IPS-18c (cell line): Measurements from ENCODE around the gene ALG1.
"Not testable (repeated sequence)": the region's sequence is repeated elsewhere in the genome, so short reads cannot be mapped to it uniquely, and the experiment has no call there.

Experiments used
- H3K4me3 ChIP-seq: 2 replicates; pipeline ENCODE4 v1.7.0; 2013; ENCODE audit warnings: low read depth, mild to moderate bottlenecking, low read length, moderate library complexity; ENCODE audit not compliant: insufficient read depth
- H3K9me3 ChIP-seq: one replicate; pipeline ENCODE4 v1.6.1; 2013; ENCODE audit warnings: mild to moderate bottlenecking, low read length, moderate library complexity; ENCODE audit not compliant: control insufficient read depth, insufficient read depth

Gene ALG1

GRCh38 chr16:5066511-5066910, 5.1 kb upstream of the ALG1 start:
- H3K9me3 ChIP-seq, result no peaks in the 10 kb centered on the region
- H3K4me3 ChIP-seq, result no peak overlapping the region

GRCh38 chr16:5069048-5069447, 2.6 kb upstream of the ALG1 start:
- H3K4me3 ChIP-seq, result no peak overlapping the region
- H3K9me3 ChIP-seq, result no peaks in the 10 kb centered on the region

DNA sequence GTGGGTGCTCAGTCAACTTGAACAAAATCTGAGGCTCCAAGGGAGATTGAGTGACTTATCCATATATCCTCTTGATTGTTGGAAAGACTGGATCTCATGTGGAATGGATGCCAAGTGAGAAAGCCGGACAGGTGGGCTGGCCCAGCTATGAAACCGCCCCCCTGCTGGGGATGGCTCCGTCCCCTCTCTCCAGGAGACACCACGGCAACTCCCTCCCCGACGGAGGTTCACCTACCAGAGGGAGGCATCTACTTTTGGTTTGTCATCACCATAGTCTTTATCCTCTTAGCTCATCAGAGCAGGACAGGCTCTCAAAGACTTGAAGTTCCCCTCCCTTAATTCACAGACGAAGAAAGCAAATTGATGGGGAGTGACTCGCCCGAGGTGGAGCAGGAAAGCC, 1.8 kb upstream of the ALG1 start:
- Histone ChIP-seq H3K4me3 (no peak overlapping the region), H3K9me3 (no peaks in the 10 kb centered on the region)

DNA sequence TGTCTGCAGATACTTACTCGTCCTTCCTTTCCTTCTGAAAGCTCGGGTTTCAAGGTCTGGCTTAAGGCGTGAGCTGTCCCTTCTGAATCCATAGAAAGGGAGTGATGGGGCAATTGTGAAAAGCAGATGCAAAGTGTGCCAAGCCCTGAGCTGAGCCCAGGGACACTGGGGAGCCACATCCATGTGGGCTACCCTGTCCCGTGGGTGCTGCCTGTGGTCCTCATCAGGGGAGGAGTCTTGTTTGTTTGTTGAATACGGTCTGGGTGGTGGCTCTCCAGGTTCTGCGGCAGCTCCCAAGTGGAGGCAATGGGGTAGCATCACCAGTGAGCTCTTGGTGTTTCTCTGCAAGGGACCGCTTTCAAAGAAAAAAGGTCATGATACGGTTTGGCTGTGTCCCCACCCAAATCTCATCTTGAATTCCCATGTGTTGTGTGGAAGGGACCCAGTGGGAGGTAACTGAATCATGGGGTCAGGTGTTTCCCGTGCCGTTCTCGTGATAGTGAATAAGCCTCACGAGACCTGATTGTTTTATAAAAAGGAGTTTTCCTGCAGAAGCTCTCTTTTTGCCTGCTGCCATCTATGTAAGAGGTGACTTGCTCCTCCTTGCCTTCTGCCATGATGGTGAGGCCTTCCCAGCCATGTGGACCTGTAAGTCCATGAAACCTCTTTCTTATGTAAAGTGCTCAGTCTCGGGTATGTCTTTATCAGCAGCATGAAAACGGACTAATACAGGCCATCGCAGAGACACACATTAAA, 1.0 kb upstream of the ALG1 start:
- Histone ChIP-seq H3K4me3 (no peak overlapping the region), H3K9me3 (no peaks in the 10 kb centered on the region)

- Histone ChIP-seq H3K4me3 (no peak overlapping the region), H3K9me3 (no peaks in the 10 kb centered on the region)
These were observed 332 bp upstream of the ALG1 start for GRCh38 chr16:5071341-5071680.

DNA sequence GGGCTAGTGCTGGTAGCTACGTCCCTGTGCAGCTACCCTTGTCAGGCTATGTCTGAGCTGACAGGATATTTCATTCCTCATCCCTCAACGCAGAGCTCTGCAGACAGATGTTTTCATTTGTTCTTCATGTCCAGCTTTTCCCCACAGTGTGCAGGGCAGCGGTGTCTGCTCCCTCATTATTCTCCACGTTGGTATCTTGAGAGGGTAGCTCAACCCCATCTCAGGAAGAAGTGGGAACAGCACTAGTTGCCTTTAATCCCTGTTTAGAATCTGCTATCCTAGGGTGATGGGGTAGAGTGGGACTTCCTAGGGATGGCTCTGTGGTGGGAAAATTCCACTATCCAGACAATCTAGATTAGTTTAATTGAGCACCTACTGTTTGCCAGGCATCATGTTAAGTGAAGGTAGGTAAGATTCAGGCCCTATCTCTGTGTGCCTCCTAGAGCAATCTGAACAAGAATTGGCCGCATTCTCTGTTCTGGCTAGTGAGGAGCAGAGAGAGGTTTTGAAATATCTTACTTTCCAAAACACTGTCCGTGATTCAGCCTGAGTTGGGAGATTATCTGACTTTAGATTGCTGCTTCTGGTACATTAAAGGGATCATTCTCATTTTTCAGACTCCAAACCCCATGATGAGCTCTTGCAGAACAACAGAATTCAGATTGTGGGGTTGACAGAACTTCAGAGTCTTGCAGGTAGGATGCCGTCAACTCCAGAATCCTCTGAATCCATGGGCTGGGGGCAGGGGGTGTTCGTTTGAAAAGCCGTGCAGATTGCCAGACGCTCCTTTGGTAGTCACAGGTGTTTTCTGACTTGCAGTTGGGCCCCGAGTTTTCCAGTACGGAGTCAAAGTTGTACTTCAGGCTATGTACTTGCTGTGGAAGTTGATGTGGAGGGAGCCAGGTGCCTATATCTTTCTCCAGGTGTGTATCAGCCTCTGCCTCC, 963 bp downstream of the ALG1 start:
- no peaks in the 10 kb centered on the region for H3K9me3 ChIP-seq
- peak overlapping the region; percentile 95 for H3K4me3 ChIP-seq

GRCh38 chr16:5073279-5073629, 1.6 kb downstream of the ALG1 start:
- Histone ChIP-seq H3K9me3 (no peaks in the 10 kb centered on the region), H3K4me3 (no peak overlapping the region)

DNA sequence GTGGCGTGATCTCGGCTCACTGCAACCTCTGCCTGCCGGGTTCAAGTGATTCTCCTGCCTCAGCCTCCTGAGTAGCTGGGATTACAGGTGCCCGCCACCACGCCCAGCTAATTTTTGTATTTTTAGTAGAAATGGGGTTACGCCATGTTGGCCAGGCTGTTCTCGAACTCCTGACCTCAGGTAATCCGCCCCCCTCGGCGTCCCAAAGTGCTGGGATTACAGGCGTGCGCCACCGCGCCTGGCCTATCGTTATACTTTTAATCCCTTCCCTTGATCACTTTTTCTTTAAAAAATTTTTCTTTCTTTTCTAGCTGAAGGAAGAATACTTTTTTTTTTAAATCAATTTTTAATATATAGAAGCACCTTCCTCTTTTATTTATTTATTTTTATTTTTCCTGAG, 2.1 kb downstream of the ALG1 start:
- H3K9me3 ChIP-seq, result not testable (repeated sequence)

DNA sequence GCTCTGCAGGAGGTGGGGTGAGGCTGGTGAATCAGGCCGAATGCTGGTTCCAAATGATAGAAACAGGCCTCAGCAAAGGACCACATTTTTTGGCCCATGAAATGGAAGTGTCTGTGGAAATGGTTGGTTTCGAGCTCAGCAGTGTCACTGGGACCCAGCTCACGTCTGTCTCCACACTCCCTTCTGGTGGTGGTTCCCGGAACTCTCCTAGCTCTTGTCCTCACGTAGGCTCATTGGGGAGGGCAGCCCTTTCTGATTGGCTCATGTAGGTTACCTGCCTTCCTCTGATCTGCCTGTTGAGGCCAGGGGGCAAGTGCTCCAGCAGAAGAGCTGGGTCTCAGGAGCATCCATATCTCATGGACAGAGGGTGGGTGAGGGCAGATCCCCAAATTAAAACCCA, 4.0 kb downstream of the ALG1 start:
- Histone ChIP-seq H3K9me3 (no peaks in the 10 kb centered on the region), H3K4me3 (no peak overlapping the region)

More for the DNA sequence above, 2.1 kb downstream of the ALG1 start:
- not testable (repeated sequence) for H3K4me3 ChIP-seq

GRCh38 chr16:5077304-5077703, 5.7 kb downstream of the ALG1 start:
- H3K9me3 ChIP-seq, result no peaks in the 10 kb centered on the region

DNA sequence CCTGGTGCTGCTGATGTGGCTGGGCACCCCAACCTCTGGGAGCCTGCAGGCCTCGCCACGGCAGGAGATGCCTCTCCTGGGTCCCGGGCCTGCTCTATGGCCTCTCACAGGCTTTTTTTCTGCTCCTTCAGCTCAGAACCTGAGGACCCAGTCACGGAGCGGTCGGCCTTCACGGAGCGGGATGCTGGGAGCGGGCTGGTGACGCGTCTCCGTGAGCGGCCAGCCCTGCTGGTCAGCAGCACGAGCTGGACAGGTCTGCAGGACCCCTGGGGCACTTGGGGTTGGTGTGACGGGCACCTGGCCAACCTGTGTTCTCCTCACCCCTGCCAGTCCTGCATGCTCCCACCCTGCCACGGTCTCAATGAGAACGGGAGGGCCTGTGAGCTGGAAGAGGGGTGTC, 7.0 kb downstream of the ALG1 start:
- Histone ChIP-seq H3K4me3 (no peak overlapping the region), H3K9me3 (no peaks in the 10 kb centered on the region)

More at GRCh38 chr16:5077304-5077703, 5.7 kb downstream of the ALG1 start:
- H3K4me3 ChIP-seq, result no peak overlapping the region

DNA sequence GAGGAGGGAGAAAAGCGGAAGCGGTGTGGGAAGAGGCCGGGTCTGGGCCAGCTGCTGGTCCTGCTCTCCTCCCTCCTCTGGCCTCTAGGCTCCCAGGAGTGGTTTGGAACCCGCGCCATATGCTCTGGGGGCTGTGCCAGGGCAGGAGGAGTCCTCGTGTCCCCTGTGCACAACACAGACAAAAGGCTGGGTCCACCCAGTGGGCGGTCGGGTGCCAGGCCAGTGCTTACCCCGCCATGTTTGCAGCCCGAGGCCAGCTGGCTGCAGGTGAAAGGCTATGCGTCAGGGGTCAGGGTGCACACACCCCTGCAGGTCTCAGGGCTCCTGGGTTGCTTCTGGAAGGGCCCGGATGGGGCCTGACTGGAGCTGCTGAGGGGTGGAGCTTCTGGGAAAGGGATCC, 8.8 kb downstream of the ALG1 start:
- not testable (repeated sequence) for H3K9me3 ChIP-seq, H3K4me3 ChIP-seq

DNA sequence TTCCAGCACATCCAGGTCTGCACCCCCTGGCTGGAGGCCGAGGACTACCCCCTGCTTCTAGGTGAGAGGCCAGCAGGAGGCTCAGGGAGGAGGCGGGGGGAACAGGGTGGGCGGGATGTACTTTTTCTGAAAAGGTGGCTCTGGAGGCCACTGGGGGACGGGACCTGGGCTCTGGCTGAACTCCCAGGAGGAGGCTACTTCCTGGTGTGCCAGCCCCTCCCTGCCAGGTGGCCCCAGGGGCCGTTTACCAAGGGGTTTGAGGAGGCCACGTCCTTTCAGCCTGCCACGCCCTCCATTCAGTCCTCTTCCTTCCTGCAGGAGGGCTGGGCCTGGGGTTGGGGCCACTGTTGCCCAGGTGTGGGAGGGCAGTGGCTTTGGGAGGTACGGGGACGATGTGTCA, 9.4 kb downstream of the ALG1 start:
- not testable (repeated sequence) for H3K9me3 ChIP-seq, H3K4me3 ChIP-seq

GRCh38 chr16:5083646-5084045, 12.0 kb downstream of the ALG1 start:
- H3K4me3 ChIP-seq, H3K9me3 ChIP-seq: not testable (repeated sequence)

GRCh38 chr16:5084099-5084731, 12.6 kb downstream of the ALG1 start:
- H3K4me3 ChIP-seq, H3K9me3 ChIP-seq: not testable (repeated sequence)

DNA sequence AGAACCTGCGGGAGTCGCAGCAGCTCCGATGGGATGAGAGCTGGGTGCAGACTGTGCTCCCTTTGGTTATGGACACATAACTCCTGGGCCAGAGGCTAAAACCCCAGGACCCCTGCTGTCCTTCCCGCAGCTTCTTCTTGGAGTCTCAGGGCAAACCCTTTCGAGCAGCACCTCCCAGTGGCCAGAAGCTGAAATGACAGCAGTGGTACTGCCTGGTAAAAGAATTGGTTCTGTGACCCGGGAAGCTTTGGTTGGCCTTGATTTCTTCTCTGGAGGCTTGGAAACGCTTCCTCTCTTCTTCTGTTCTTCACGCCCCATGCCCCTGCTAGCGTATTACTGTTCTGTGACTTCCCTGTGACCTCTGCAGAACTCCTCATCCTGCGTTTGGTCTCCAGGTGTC, 13.2 kb downstream of the ALG1 start:
- H3K4me3 ChIP-seq, H3K9me3 ChIP-seq: not testable (repeated sequence)

GRCh38 chr16:5085716-5086115, 14.1 kb downstream of the ALG1 start:
- H3K9me3 ChIP-seq, H3K4me3 ChIP-seq: not testable (repeated sequence)
